ENCODE results near the gene TBC1D21.
"Not testable (repeated sequence)": the region's sequence is repeated elsewhere in the genome, so short reads cannot be mapped to it uniquely, and the experiment has no call there.

The TBC1D21 gene

DNA sequence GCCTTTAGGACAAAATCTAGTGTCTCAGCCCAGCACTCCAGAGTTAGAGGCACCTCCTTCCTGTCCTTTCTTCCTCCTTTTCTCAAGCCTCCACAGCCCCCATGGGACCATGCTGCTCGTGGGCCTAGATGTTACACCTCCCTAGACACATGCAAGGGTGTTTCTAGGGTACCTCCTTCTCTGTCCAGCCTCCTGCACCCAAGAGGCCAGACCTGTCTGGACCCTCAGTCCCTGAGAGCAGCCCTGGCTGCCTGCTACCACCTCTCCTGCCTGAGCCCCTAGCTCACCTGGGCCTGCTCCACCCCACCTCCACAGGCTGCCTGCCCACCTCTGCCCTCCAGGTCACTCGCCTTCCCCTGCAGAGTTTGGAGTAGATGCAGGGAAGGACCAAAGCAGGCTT is 58.1 kb downstream of the TBC1D21 start:
- no peak for DNase-seq

DNA sequence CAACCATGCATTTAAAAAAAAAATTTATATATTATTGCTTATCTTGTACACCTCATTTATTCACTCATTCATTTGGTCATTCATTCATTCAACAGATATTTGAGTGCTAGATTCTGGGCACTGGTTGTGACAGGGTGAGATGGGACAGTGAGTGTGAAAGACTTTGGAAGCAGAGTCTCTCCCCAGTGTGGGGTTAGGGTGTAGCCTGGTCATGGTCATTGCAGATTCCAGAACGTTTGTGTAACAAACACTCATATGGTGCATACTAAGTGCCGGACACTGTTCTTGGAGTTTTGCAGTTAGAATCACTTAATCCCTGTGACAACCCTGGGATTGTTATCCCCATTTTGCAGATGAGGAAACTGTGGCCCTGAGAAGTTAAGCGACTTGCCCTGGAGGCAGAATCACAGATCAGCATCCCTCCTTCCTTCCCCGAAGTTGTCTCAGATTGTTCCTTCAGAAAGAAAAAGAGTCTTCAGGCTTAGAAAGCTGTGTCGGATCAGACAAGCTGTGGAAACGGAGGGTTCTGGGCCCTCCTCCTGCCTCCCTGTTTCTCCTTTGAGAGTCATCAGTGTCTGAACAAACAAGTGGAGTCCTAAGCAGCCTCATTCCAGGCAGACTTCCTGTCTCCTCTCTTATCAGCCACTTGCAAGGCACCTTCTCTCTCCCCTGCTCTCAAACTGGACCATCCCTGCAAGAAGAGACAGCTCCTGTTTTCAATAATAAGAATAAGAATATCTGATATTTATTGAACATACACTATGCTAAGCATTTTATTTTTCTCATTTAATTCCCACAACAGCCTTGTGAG is 59.2 kb downstream of the TBC1D21 start:
- DNase-seq = no peak

DNA sequence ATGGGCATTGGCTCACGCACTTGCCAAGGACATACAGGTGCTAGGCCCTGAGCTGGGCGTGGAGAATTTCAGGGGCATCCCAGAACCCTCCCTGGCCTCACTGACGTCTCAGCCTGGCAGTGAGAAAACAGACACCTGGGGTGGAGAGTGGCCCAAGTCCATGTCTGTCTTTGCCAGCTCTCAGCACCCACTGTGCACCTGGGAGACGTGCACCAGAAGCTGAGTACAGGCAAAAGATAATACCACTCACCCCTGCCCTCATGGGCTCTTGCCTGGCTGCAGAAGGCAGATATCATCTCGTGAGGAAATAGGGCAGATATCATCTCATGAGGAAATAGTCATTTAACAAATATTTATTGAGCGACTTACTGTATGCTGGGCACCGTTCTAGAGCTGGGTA is 60.9 kb downstream of the TBC1D21 start:
- DNase-seq = no peak

DNA sequence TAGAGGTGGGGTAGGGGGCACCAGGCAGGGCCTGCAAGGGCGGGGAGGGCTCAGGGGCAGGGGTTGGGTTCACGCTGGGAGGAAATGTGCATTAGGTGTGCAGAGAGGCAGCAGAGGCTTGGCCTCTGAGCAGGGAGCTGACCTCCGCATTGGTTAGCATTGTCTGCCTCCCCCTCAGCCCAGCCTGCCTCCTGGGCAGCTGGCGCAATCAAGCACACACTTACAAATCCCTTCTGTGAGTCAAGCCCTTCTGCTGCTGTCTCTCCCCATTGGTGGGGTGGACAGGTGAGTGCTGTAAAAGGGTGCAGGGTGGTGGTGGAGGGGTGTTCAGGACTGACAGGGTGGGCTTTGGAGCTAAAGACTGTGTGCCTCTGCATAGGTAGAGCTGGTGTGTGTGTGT is 62.2 kb downstream of the TBC1D21 start:
- no peak for DNase-seq

DNA sequence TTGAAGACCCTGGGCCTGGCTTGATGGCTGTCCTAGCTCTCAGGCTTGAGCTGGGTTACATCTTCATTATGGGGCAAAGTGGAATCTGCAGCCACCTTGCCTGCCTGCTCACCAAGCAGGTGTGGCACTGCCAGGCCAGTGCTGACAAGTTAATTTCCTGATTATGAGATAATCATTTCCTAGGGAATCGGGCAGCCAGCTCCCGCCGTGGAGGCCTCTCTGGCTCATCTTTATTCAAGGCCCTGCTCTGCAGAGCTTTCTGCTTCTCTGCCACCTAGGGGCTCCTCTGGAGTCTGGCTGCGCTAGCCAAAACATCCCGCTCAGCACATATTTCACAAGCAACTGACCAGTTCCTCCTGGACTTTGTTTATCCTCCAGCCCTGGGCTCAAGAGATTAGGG is 62.8 kb downstream of the TBC1D21 start:
- DNase-seq = no peak

DNA sequence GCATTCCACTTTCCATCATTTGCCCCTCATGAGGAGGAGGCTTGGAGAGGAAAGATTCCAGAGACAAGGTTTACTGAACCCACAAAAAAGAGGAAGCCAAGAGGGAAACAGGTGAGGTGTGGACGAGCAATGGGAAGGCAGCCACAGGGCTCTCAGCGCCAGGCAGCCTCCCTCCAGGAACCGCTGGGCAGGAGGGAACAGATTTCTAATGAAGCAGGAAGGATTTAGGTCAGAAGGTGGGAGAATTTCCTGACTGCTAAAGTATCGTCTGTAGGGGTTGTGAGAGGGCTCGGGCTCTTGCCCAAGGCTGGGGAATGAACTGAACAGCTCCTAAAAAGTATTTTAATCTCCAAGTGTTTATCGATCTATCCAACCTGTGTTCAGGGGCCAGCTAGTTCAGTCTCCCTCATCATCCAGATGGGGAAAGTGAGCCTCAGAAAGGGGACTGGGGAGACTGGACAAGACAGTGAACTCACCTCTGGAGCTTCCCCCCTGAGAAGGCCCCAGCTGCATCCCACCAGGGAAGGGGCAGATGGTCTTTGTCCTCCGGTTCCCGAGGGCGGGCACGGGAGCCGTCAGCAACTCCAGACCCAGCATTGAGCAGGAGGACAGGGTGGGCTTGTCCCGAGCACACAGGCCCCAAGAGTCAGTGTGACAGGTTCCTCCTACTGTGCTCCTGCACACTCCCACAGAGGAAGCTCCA is 63.4 kb downstream of the TBC1D21 start:
- DNase-seq = no peak

DNA sequence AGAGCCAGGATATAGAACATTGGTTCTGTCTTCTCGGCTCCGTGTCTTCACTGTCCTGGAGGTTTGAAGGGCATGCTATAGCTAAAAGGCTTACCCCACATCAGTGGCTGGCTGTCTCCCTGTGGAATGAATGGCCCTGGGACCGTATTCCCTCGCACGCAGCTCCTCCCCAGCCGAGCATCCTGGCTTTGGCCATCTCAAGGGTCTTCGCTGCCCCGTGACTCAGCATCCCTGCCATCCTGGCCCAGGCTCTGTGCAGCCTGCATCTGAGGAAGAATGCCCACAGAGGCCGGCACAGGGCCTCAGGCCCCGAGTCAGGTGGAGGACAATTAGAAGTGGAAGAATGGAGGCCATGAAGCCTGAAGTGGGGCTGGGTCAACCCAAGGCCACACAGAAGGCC is 63.9 kb downstream of the TBC1D21 start:
- no peak for DNase-seq

DNA sequence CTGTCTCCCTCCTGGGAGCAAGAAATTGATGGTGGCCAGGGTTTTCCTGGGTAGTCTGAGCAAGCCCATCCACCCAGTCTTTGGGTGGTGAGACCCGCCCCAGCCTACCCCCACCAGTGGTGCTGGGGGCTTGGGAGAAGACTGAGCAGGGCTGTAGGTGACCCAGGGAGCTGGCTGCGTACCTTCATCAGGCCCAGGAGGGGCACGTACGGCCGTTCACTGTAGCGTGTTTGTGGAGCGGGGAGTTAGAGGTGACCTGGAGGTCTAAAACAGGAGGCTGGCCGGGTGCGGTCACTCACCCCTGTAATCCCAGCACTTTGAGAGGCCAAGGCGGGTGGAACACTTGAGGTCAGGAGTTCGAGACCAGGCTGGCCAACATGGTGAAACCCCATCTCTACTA is 64.4 kb downstream of the TBC1D21 start:
- DNase-seq = no peak

DNA sequence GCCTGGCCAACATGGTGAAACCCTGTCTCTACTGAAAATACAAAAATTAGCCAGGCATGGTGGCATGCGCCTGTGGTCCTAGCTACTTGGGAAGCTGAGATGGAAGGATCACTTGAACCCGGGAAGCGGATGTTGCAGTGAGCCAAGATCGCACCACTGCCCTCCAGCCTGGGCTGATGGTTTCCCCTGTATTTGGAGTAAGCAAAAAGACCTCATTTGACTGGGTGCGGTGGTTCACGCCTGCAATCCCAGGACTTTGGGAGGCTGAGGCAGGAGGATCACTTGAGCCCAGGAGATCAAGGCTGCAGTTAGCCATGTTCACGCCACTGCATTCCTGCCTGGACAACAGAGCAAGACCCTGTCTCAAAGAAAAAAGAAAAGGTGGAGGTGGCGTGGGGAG is 65.2 kb downstream of the TBC1D21 start:
- not testable (repeated sequence) for DNase-seq
